Measurements from ENCODE around the gene SPTLC3. TPM values are rescaled to one million over a fixed set of nuclear protein-coding genes. Genes with fewer than 3 reads are reported as not detected.

Gene SPTLC3
- total RNA-seq, 1 experiment from 2014 or later: 0.03 TPM

DNA sequence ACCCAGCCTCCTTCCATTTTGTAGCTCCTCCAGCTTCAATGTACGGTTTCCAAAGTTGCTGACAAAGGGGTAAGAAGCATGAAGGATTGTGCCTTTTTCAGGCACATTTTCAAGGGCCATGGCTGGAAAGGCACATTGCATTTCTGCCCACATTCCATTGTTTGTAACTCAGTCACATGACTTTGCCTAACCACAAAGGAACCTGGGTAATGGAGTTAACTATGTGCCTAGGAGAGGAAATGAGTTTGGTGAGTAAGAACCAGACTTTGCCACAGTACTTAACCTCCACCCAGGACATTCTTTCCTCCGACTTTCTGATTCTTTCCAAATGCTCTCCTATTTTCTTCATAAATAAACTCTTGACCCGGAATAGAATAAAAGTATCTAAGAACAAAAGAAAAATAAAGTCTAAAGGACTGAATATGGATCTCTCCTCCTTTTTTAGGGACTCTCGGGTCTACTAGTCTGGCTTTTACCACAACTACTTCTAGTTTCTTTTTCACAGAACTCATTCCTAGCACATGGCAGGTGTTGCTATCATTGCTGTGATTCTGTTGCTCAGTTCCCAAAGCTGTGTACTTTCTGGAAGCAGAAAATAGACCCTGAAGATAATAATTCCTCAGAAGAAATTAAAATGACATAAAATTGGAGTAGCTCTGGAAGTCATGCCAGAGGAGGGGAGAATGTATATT, 130.8 kb downstream of the SPTLC3 start:
- no TSS peak for BruUV-seq (replicated peaks)
- intact Hi-C loops (cut with micrococcal nuclease; ENCODE audit: unreplicated experiment) (no loop called here), in situ Hi-C loops (cut with HindIII; ENCODE audit: low pct_unique_long_range_greater_than_20kb, low sequenced_read_pairs) (no loop called here)
- ATAC-seq: no peak
- DNase-seq (ENCODE audit: low read depth, low spot score): no peak
- POLR2A ChIA-PET: interaction anchor here (0.6 kb wide), 1 partner anchor 88 kb away, joined by 3 read pairs; no protein-coding TSS in a partner anchor
- TF ChIP-seq SIN3A (IDR thresholded peaks at IDR 0.05; ENCODE audit: borderline replicate concordance, insufficient read depth, low read depth, low read length): no peak
- no peak overlapping the region for H3K27ac ChIP-seq (ENCODE audit: low read length)
- H3K4me3 ChIP-seq (ENCODE audit: low read depth in 2 of 2, low read length in 2 of 2): no peak overlapping the region
- CTCF ChIA-PET: no interaction called here
- no peaks in the 10 kb centered on the region for H3K36me3 ChIP-seq (ENCODE audit: control insufficient read depth, insufficient read depth, low read length)
- no peaks in the 10 kb centered on the region for H3K9me3 ChIP-seq (ENCODE audit: control insufficient read depth, insufficient read depth, low read depth, low read length)
- H3K4me1 ChIP-seq (ENCODE audit: control insufficient read depth, insufficient read depth, low read length): no peaks in the 10 kb centered on the region
- H3K27me3 ChIP-seq (ENCODE audit: control insufficient read depth, insufficient read depth, low read length): peaks cover 6% of the 10 kb centered on the region; the same call in 1 of the 2 replicates

- Histone ChIP-seq H3K4me3 (ENCODE audit: low read depth in 2 of 2, low read length in 2 of 2) (no peak overlapping the region), H3K36me3 (ENCODE audit: control insufficient read depth, insufficient read depth, low read length) (no peaks in the 10 kb centered on the region), H3K4me1 (ENCODE audit: control insufficient read depth, insufficient read depth, low read length) (no peaks in the 10 kb centered on the region), H3K9me3 (ENCODE audit: control insufficient read depth, insufficient read depth, low read depth, low read length) (no peaks in the 10 kb centered on the region), H3K27me3 (ENCODE audit: control insufficient read depth, insufficient read depth, low read length) (peaks cover 6% of the 10 kb centered on the region; the same call in 1 of the 2 replicates), H3K27ac (ENCODE audit: low read length) (no peak overlapping the region)
- ChIA-PET POLR2A (no interaction called here), CTCF (no interaction called here)
- no peak for DNase-seq (ENCODE audit: low read depth, low spot score)
- ATAC-seq: no peak
- BruUV-seq (replicated peaks): no TSS peak
- intact Hi-C loops (cut with micrococcal nuclease; ENCODE audit: unreplicated experiment): no loop called here
- in situ Hi-C loops (cut with HindIII; ENCODE audit: low pct_unique_long_range_greater_than_20kb, low sequenced_read_pairs): no loop called here
- TF ChIP-seq REST (IDR thresholded peaks at IDR 0.05; ENCODE audit: insufficient read depth in 1 of 2, low read depth in 2 of 2, low read length in 1 of 2) (no peak), SIN3A (IDR thresholded peaks at IDR 0.05; ENCODE audit: borderline replicate concordance, insufficient read depth, low read depth, low read length) (no peak), POLR2AphosphoS5 (IDR thresholded peaks at IDR 0.05; ENCODE audit: low read depth, low read length) (no peak), TCF7L2 (IDR thresholded peaks at IDR 0.05; ENCODE audit: low read depth, low read length) (no peak), CTCF (IDR thresholded peaks at IDR 0.05) (no peak)
Measured at GRCh38 chr20:13140201-13140600, 131.4 kb downstream of the SPTLC3 start.

DNA sequence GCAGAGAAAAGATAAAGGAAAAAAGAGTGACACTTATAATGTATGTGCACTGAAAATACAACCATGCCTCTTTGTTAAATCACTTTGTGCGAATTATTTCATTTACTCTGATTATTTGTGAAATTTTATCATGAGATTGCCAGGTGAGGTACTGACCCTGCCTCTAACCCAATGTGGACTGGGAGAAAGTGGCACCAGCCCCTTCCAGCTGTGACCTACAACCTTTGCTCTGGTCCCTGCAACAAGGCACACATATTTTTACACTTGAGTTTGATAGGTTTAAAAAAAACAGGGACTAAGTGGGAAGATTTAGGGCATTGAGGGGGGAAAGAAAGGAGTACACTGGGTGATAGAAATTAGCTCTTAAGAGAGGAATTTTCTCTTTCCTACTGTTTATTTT, 132.0 kb downstream of the SPTLC3 start:
- Histone ChIP-seq H3K9me3 (ENCODE audit: control insufficient read depth, insufficient read depth, low read depth, low read length) (no peaks in the 10 kb centered on the region), H3K4me1 (ENCODE audit: control insufficient read depth, insufficient read depth, low read length) (no peaks in the 10 kb centered on the region), H3K4me3 (ENCODE audit: low read depth in 2 of 2, low read length in 2 of 2) (no peak overlapping the region), H3K36me3 (ENCODE audit: control insufficient read depth, insufficient read depth, low read length) (no peaks in the 10 kb centered on the region), H3K27me3 (ENCODE audit: control insufficient read depth, insufficient read depth, low read length) (peaks cover 4% of the 10 kb centered on the region; the same call in 1 of the 2 replicates), H3K27ac (ENCODE audit: low read length) (no peak overlapping the region)
- ATAC-seq (no peak), DNase-seq (ENCODE audit: low read depth, low spot score) (no peak)
- POLR2A ChIA-PET: no interaction called here
- no peak for TF ChIP-seq POLR2AphosphoS5 (IDR thresholded peaks at IDR 0.05; ENCODE audit: low read depth, low read length)
- intact Hi-C loops (cut with micrococcal nuclease; ENCODE audit: unreplicated experiment) (no loop called here), in situ Hi-C loops (cut with HindIII; ENCODE audit: low pct_unique_long_range_greater_than_20kb, low sequenced_read_pairs) (no loop called here)
- no TSS peak for BruUV-seq (replicated peaks)
- CTCF ChIA-PET: no interaction called here
